MM.1S (cell line): ENCODE data around the gene PTBP2.

Experiments used
- DNase-seq: peaks from one replicate; pipeline ENCODE4 v3.0.0-alpha.2; 2015
- H2AFZ ChIP-seq: fragments of 300-600 bp; sonication (generic); 2 replicates; pipeline ENCODE4 v1.6.0; 2016; ENCODE audit warnings: antibody characterized with exemption, low read length
- H3F3A ChIP-seq: fragments of 300-600 bp; sonication (generic); 2 replicates; pipeline ENCODE4 v1.6.1; 2016; ENCODE audit warnings: mild to moderate bottlenecking, antibody characterized with exemption, low read length, moderate library complexity, mixed read lengths; ENCODE audit not compliant: insufficient read depth
- H3K27ac ChIP-seq: fragments of 300-600 bp; sonication (generic); 2 replicates; pipeline ENCODE4 v1.5.1; 2016; ENCODE audit warnings: mild to moderate bottlenecking, low read length
- H3K27me3 ChIP-seq: fragments of 300-600 bp; sonication (generic); replicated peaks from 2 replicates; pipeline ENCODE4 v1.6.0; 2016; ENCODE audit warnings: low read length; ENCODE audit not compliant: insufficient read depth
- H3K36me3 ChIP-seq: fragments of 300-600 bp; sonication (generic); replicated peaks from 2 replicates; pipeline ENCODE4 v1.6.1; 2016; ENCODE audit warnings: mild to moderate bottlenecking, low read length, mixed read lengths; ENCODE audit not compliant: insufficient read depth
- H3K4me1 ChIP-seq: fragments of 300-600 bp; sonication (generic); 2 replicates; pipeline ENCODE4 v1.6.1; 2016; ENCODE audit warnings: low read length, mixed read lengths
- H3K4me2 ChIP-seq: fragments of 300-600 bp; sonication (generic); 2 replicates; pipeline ENCODE4 v1.6.0; 2016; ENCODE audit warnings: low read depth, low read length
- H3K4me3 ChIP-seq: fragments of 300-600 bp; sonication (generic); 2 replicates; pipeline ENCODE4 v1.5.1; 2016; ENCODE audit warnings: low read length, mixed read lengths
- H3K79me2 ChIP-seq: fragments of 300-600 bp; sonication (generic); 2 replicates; pipeline ENCODE4 v1.6.1; 2016; ENCODE audit warnings: mixed run types, low read length, mixed read lengths
- H3K9ac ChIP-seq: fragments of 300-600 bp; sonication (generic); 2 replicates; pipeline ENCODE4 v1.6.1; 2016; ENCODE audit warnings: low read length, mixed read lengths
- H3K9me2 ChIP-seq: fragments of 300-600 bp; sonication (generic); replicated peaks from 2 replicates; pipeline ENCODE4 v1.6.1; 2016; ENCODE audit warnings: mild to moderate bottlenecking, low read length, mixed read lengths; ENCODE audit not compliant: insufficient read depth
- H3K9me3 ChIP-seq: fragments of 300-600 bp; sonication (generic); replicated peaks from 2 replicates; pipeline ENCODE4 v1.6.1; 2016; ENCODE audit warnings: mild to moderate bottlenecking, low read length, mixed read lengths; ENCODE audit not compliant: insufficient read depth
- H4K20me1 ChIP-seq: fragments of 300-600 bp; sonication (generic); 2 replicates; pipeline ENCODE4 v1.6.1; 2016; ENCODE audit warnings: mild to moderate bottlenecking, low read length, moderate library complexity, mixed read lengths; ENCODE audit not compliant: insufficient read depth
- EZH2 ChIP-seq: fragments of 300-600 bp; sonication (generic); optimal IDR thresholded peaks from 2 replicates; pipeline ENCODE3; 2017; ENCODE audit warnings: low read depth, mild to moderate bottlenecking, antibody characterized with exemption, low read length, mixed read lengths
- EZH2phosphoT487 ChIP-seq: fragments of 300-600 bp; sonication (generic); IDR thresholded peaks from 2 replicates; pipeline ENCODE4 v1.6.1; 2018; ENCODE audit warnings: antibody characterized with exemption, low read length
- TF ChIP-seq, protein P1 (sequence below): fragments of 300-600 bp; sonication (generic); IDR thresholded peaks from 2 replicates; pipeline ENCODE4 v1.5.1; 2016; ENCODE audit warnings: antibody characterized with exemption, low read length, mixed read lengths

PTBP2 gene

DNA sequence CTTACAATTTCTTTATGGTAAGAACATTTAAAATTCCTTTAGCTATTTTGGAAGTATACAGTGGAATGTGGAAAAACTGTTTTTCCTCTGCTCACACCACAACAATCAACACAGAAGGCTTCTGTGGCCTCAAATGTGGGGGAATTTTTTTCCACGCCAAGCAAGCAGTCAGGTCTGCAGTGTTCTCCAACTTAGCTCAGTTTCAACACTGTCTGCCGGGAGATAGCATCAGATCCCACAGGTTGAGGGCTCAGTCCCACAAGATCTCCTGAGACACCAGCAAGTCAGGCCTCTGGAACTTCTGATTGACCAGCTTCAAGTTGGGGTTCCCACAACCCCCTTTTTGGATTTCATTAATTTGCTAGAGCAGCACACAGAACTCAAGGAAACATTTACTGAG is 50.3 kb downstream of the PTBP2 start:
- Histone ChIP-seq H3K27ac (no peak overlapping the region), H4K20me1 (no peaks in the 10 kb centered on the region), H3K4me2 (no peak overlapping the region), H3F3A (no peaks in the 10 kb centered on the region), H2AFZ (no peak overlapping the region), H3K79me2 (no peaks in the 10 kb centered on the region), H3K9me3 (no peaks in the 10 kb centered on the region), H3K9ac (no peak overlapping the region), H3K27me3 (no peaks in the 10 kb centered on the region), H3K9me2 (no peaks in the 10 kb centered on the region), H3K4me3 (no peak overlapping the region), H3K4me1 (no peaks in the 10 kb centered on the region), H3K36me3 (no peaks in the 10 kb centered on the region)
- no peak for DNase-seq
- TF ChIP-seq EZH2phosphoT487 (no peak), EZH2 (no peak)
- TF ChIP-seq, protein P1, sequence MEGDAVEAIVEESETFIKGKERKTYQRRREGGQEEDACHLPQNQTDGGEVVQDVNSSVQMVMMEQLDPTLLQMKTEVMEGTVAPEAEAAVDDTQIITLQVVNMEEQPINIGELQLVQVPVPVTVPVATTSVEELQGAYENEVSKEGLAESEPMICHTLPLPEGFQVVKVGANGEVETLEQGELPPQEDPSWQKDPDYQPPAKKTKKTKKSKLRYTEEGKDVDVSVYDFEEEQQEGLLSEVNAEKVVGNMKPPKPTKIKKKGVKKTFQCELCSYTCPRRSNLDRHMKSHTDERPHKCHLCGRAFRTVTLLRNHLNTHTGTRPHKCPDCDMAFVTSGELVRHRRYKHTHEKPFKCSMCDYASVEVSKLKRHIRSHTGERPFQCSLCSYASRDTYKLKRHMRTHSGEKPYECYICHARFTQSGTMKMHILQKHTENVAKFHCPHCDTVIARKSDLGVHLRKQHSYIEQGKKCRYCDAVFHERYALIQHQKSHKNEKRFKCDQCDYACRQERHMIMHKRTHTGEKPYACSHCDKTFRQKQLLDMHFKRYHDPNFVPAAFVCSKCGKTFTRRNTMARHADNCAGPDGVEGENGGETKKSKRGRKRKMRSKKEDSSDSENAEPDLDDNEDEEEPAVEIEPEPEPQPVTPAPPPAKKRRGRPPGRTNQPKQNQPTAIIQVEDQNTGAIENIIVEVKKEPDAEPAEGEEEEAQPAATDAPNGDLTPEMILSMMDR, result no peak

DNA sequence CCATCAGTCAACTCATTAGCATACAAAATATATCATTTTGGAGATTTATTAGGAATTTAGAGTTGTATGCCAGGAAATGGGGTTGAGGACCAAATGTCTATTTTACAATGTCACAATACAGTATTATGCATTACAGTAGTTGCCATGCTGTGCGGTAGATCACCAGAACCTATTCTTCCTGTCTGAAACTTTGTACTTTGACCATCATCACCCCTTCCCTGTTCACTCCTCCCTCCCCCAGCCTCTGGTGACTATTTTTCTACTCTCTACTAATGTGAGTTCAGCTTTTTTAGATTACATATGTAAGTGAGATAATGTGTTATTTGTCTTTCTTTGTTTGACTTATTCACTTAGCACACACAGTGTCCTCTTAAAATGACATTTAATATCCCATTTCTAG is 50.8 kb downstream of the PTBP2 start:
- no peaks in the 10 kb centered on the region for H3K36me3 ChIP-seq

DNA sequence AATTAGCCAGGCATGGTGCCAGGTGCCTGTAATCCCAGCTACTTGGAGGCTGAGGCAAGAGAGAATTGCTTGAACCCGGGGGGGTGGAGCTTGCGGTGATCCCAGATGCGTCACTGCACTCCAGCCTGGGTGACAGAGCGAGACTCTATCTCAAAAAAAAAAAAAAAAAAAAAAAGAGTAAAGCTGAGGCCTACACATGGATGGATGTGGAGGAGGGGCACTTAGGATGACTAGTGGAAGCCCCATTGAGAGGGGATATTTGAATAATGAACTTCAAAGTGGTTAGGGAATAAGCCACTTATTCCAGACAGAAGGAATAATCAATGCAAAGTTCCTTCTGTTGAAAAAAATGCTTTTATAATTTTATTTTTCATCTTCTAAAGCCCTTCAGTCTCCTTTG is 51.4 kb downstream of the PTBP2 start:
- no peak overlapping the region for H3K4me2 ChIP-seq
- H4K20me1 ChIP-seq, result no peaks in the 10 kb centered on the region
- H3K9me2 ChIP-seq, result no peaks in the 10 kb centered on the region
- no peaks in the 10 kb centered on the region for H3K9me3 ChIP-seq
- no peaks in the 10 kb centered on the region for H3K36me3 ChIP-seq
- no peak overlapping the region for H3K4me3 ChIP-seq
- TF ChIP-seq EZH2, result no peak
- TF ChIP-seq, protein P1, result no peak
- no peak for TF ChIP-seq EZH2phosphoT487
- no peak for DNase-seq
- no peak overlapping the region for H3K9ac ChIP-seq
- no peaks in the 10 kb centered on the region for H3K27me3 ChIP-seq
- no peak overlapping the region for H3K27ac ChIP-seq
- H3F3A ChIP-seq, result no peaks in the 10 kb centered on the region
- no peaks in the 10 kb centered on the region for H3K79me2 ChIP-seq
- no peaks in the 10 kb centered on the region for H3K4me1 ChIP-seq
- no peak overlapping the region for H2AFZ ChIP-seq

More for the DNA sequence above, 50.8 kb downstream of the PTBP2 start:
- Histone ChIP-seq H3K4me2 (no peak overlapping the region), H3K27me3 (no peaks in the 10 kb centered on the region), H3K27ac (no peak overlapping the region), H3K4me3 (no peak overlapping the region), H3K9me3 (no peaks in the 10 kb centered on the region), H3K4me1 (no peaks in the 10 kb centered on the region), H2AFZ (no peak overlapping the region), H3K79me2 (no peaks in the 10 kb centered on the region), H3F3A (no peaks in the 10 kb centered on the region), H4K20me1 (no peaks in the 10 kb centered on the region), H3K9me2 (no peaks in the 10 kb centered on the region), H3K9ac (no peak overlapping the region)
- TF ChIP-seq EZH2, result no peak
- TF ChIP-seq EZH2phosphoT487, result no peak
- TF ChIP-seq, protein P1, result no peak
- no peak for DNase-seq
